T-helper 2 cell treated with Interferon-gamma antibody and Interleukin-4, amounts not matched to agents 5 μg/mL and 100 μg/mL, for 36 hours (primary cell): ENCODE results near the gene IFNA10.

ENCODE experiments used
- DNase-seq: peaks from one replicate; pipeline ENCODE4 v3.0.0; 2021; ENCODE audit warnings: low spot score
- H3K27ac Mint-ChIP-seq: one replicate; pipeline ENCODE4 v1.8.0; 2021; ENCODE audit warnings: mild to moderate bottlenecking, mixed read lengths
- H3K27me3 Mint-ChIP-seq: one replicate; pipeline ENCODE4 v1.8.0; 2021; ENCODE audit warnings: low read depth, mixed read lengths
- H3K36me3 Mint-ChIP-seq: one replicate; pipeline ENCODE4 v1.8.0; 2021; ENCODE audit warnings: low read depth, mixed read lengths
- H3K4me1 Mint-ChIP-seq: one replicate; pipeline ENCODE4 v1.8.0; 2021; ENCODE audit warnings: low read depth, mixed read lengths
- H3K4me3 Mint-ChIP-seq: one replicate; pipeline ENCODE4 v1.8.0; 2022; ENCODE audit warnings: mild to moderate bottlenecking, moderate library complexity, mixed read lengths
- H3K9me3 Mint-ChIP-seq: one replicate; pipeline ENCODE4 v1.8.0; 2021; ENCODE audit warnings: mixed read lengths

Gene IFNA10

GRCh38 chr9:21165516-21165915 lies 41.4 kb downstream of the IFNA10 start:
- no peak overlapping the region for H3K4me3 Mint-ChIP-seq
- peaks cover 9% of the 10 kb centered on the region for H3K36me3 Mint-ChIP-seq
- no peak overlapping the region for H3K27ac Mint-ChIP-seq
- peaks cover 28% of the 10 kb centered on the region for H3K4me1 Mint-ChIP-seq
- no peak for DNase-seq
- peaks cover 33% of the 10 kb centered on the region for H3K27me3 Mint-ChIP-seq
- peaks cover 9% of the 10 kb centered on the region for H3K9me3 Mint-ChIP-seq

- peak; percentile 37 for DNase-seq
Measured at GRCh38 chr9:21160178-21160577, 46.8 kb downstream of the IFNA10 start.

More at GRCh38 chr9:21160178-21160577, 46.8 kb downstream of the IFNA10 start:
- Mint-ChIP-seq H3K9me3 (peaks cover 28% of the 10 kb centered on the region), H3K4me3 (peak overlapping the region; percentile 77), H3K27ac (peak overlapping the region; percentile 17), H3K27me3 (no peaks in the 10 kb centered on the region), H3K36me3 (peaks cover 18% of the 10 kb centered on the region), H3K4me1 (peaks cover 58% of the 10 kb centered on the region)
